ENCODE results near the gene DNAJC21.
"Not testable (repeated sequence)": the region's sequence is repeated elsewhere in the genome, so short reads cannot be mapped to it uniquely, and the experiment has no call there.

DNAJC21 gene

GRCh38 chr5:34923694-34924461 lies 5.5 kb upstream of the DNAJC21 start:
- DNase-seq (ENCODE audit: low spot score): peak; percentile 89

GRCh38 chr5:34924462-34924765 lies 4.9 kb upstream of the DNAJC21 start:
- DNase-seq (ENCODE audit: low spot score): no peak

GRCh38 chr5:34926318-34926888 lies 3.0 kb upstream of the DNAJC21 start:
- DNase-seq (ENCODE audit: low spot score): no peak

GRCh38 chr5:34927785-34928184 lies 1.6 kb upstream of the DNAJC21 start:
- no peak for DNase-seq (ENCODE audit: low spot score)

GRCh38 chr5:34928267-34928666 lies 1.1 kb upstream of the DNAJC21 start:
- no peak for DNase-seq (ENCODE audit: low spot score)

GRCh38 chr5:34929720-34930461 lies 532 bp downstream of the DNAJC21 start:
- DNase-seq (ENCODE audit: low spot score): peak; percentile 84

GRCh38 chr5:34930462-34930844 lies 1.1 kb downstream of the DNAJC21 start:
- peak; percentile 51 for DNase-seq (ENCODE audit: low spot score)

GRCh38 chr5:34930870-34931269 lies 1.5 kb downstream of the DNAJC21 start:
- DNase-seq (ENCODE audit: low spot score): no peak

GRCh38 chr5:34932947-34933346 lies 3.6 kb downstream of the DNAJC21 start:
- DNase-seq (ENCODE audit: low spot score): no peak

GRCh38 chr5:34941936-34942335 lies 12.6 kb downstream of the DNAJC21 start:
- DNase-seq (ENCODE audit: low spot score): no peak

GRCh38 chr5:34944044-34944443 lies 14.7 kb downstream of the DNAJC21 start:
- DNase-seq (ENCODE audit: low spot score): no peak

GRCh38 chr5:34944460-34945047 lies 15.2 kb downstream of the DNAJC21 start:
- no peak for DNase-seq (ENCODE audit: low spot score)

GRCh38 chr5:34957321-34957720 lies 28.0 kb downstream of the DNAJC21 start:
- no peak for DNase-seq (ENCODE audit: low spot score)

- peak; percentile 54 for DNase-seq (ENCODE audit: low spot score)
Observed at GRCh38 chr5:34957857-34958690, 28.7 kb downstream of the DNAJC21 start.

- DNase-seq (ENCODE audit: low spot score): no peak
Observed at GRCh38 chr5:34959323-34959722, 30.0 kb downstream of the DNAJC21 start.

- no peak for DNase-seq (ENCODE audit: low spot score)
Observed at GRCh38 chr5:34967540-34967939, 38.2 kb downstream of the DNAJC21 start.

- DNase-seq (ENCODE audit: low spot score): no peak
Observed at GRCh38 chr5:34968258-34968657, 38.9 kb downstream of the DNAJC21 start.

GRCh38 chr5:34970552-34970951 lies 41.2 kb downstream of the DNAJC21 start:
- DNase-seq (ENCODE audit: low spot score): no peak

GRCh38 chr5:34971655-34972054 lies 42.3 kb downstream of the DNAJC21 start:
- not testable (repeated sequence) for DNase-seq (ENCODE audit: low spot score)

GRCh38 chr5:34976347-34976746 lies 47.0 kb downstream of the DNAJC21 start:
- DNase-seq (ENCODE audit: low spot score): no peak

- DNase-seq (ENCODE audit: low spot score): no peak
Observed at GRCh38 chr5:34977934-34978613, 48.7 kb downstream of the DNAJC21 start.
